K562 (cell line): ENCODE results near the gene COQ4. TPM values are rescaled to one million over a fixed set of nuclear protein-coding genes. Genes with fewer than 3 reads are reported as not detected.

Experiments
- polyA plus RNA-seq, 8 experiments: library from polyadenylated mRNA; depleted of rRNA in 4 of 8; stranded (reverse) in 5 of 8; unstranded in 3 of 8; fragments of >200 nt; fragmentation: Nextera tagmentation in 2 of 8; fragmentation: Illumina TruSeq in 1 of 8; extraction: Ambion mirVana in 2 of 8; extraction: Trizol in 1 of 8; gene quantifications; 2 replicates each; pipeline versions ENCODE4 v1.2.1 to v1.2.3, GENCODE V29; 2011 to 2014; ENCODE audit warnings: inconsistent platforms in 1 of 8, missing spikeins in 1 of 8
- total RNA-seq, 7 experiments: library from RNA; depleted of rRNA in 6 of 7; stranded (reverse); fragments of >200 nt in 6 of 7; fragmentation: Illumina TruSeq in 2 of 7; extraction: Trizol in 2 of 7; gene quantifications; 2 replicates each; pipeline versions ENCODE4 v1.2.1 to v1.2.3, GENCODE V29; 2011 to 2021; ENCODE audit warnings: low replicate concordance in 1 of 7
- TF ChIP-seq, protein P1 (sequence below), 2 experiments: fragments of 450-650 bp; IDR thresholded peaks; 2 replicates each; pipeline ENCODE4 v1.6.1; 2018; ENCODE audit warnings: mild to moderate bottlenecking in 2 of 2, low read depth in 1 of 2; ENCODE audit not compliant: partially characterized antibody in 2 of 2
- TF ChIP-seq, protein P2 (sequence below): fragments of 250-450 bp; sonication (Bioruptor Pico); IDR thresholded peaks from 2 replicates; pipeline ENCODE4 v1.4.0; 2020

Gene COQ4
- total and polyA plus RNA-seq, 9 of the 15 experiments (the other 6 are each of a cell fraction or from before 2014, with no cell fraction given), result 9.1 to 135 (median 67.2) TPM

- TF ChIP-seq, protein P1, sequence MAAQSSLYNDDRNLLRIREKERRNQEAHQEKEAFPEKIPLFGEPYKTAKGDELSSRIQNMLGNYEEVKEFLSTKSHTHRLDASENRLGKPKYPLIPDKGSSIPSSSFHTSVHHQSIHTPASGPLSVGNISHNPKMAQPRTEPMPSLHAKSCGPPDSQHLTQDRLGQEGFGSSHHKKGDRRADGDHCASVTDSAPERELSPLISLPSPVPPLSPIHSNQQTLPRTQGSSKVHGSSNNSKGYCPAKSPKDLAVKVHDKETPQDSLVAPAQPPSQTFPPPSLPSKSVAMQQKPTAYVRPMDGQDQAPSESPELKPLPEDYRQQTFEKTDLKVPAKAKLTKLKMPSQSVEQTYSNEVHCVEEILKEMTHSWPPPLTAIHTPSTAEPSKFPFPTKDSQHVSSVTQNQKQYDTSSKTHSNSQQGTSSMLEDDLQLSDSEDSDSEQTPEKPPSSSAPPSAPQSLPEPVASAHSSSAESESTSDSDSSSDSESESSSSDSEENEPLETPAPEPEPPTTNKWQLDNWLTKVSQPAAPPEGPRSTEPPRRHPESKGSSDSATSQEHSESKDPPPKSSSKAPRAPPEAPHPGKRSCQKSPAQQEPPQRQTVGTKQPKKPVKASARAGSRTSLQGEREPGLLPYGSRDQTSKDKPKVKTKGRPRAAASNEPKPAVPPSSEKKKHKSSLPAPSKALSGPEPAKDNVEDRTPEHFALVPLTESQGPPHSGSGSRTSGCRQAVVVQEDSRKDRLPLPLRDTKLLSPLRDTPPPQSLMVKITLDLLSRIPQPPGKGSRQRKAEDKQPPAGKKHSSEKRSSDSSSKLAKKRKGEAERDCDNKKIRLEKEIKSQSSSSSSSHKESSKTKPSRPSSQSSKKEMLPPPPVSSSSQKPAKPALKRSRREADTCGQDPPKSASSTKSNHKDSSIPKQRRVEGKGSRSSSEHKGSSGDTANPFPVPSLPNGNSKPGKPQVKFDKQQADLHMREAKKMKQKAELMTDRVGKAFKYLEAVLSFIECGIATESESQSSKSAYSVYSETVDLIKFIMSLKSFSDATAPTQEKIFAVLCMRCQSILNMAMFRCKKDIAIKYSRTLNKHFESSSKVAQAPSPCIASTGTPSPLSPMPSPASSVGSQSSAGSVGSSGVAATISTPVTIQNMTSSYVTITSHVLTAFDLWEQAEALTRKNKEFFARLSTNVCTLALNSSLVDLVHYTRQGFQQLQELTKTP (IDR thresholded peaks at IDR 0.05; ENCODE audit: low read depth in 1 of 2, partially characterized antibody in 2 of 2), result no peak
- TF ChIP-seq, protein P2, sequence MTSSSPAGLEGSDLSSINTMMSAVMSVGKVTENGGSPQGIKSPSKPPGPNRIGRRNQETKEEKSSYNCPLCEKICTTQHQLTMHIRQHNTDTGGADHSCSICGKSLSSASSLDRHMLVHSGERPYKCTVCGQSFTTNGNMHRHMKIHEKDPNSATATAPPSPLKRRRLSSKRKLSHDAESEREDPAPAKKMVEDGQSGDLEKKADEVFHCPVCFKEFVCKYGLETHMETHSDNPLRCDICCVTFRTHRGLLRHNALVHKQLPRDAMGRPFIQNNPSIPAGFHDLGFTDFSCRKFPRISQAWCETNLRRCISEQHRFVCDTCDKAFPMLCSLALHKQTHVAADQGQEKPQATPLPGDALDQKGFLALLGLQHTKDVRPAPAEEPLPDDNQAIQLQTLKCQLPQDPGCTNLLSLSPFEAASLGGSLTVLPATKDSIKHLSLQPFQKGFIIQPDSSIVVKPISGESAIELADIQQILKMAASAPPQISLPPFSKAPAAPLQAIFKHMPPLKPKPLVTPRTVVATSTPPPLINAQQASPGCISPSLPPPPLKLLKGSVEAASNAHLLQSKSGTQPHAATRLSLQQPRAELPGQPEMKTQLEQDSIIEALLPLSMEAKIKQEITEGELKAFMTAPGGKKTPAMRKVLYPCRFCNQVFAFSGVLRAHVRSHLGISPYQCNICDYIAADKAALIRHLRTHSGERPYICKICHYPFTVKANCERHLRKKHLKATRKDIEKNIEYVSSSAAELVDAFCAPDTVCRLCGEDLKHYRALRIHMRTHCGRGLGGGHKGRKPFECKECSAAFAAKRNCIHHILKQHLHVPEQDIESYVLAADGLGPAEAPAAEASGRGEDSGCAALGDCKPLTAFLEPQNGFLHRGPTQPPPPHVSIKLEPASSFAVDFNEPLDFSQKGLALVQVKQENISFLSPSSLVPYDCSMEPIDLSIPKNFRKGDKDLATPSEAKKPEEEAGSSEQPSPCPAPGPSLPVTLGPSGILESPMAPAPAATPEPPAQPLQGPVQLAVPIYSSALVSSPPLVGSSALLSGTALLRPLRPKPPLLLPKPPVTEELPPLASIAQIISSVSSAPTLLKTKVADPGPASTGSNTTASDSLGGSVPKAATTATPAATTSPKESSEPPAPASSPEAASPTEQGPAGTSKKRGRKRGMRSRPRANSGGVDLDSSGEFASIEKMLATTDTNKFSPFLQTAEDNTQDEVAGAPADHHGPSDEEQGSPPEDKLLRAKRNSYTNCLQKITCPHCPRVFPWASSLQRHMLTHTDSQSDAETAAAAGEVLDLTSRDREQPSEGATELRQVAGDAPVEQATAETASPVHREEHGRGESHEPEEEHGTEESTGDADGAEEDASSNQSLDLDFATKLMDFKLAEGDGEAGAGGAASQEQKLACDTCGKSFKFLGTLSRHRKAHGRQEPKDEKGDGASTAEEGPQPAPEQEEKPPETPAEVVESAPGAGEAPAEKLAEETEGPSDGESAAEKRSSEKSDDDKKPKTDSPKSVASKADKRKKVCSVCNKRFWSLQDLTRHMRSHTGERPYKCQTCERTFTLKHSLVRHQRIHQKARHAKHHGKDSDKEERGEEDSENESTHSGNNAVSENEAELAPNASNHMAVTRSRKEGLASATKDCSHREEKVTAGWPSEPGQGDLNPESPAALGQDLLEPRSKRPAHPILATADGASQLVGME (CRISPR knock-in tag), result no peak
These were observed 35.5 kb downstream of the COQ4 start (continued) for GRCh38 chr9:128358090-128358489.
